Measurements from ENCODE around the gene RAB3B.

RAB3B gene

GRCh38 chr1:51871351-51871975, 119.0 kb downstream of the RAB3B start:
- DNase-seq (ENCODE audit: low spot score) = no peak

- no peak for DNase-seq (ENCODE audit: low spot score)
Observed at GRCh38 chr1:51870603-51871350, 119.7 kb downstream of the RAB3B start.

GRCh38 chr1:51867479-51868232, 122.8 kb downstream of the RAB3B start:
- DNase-seq (ENCODE audit: low spot score) = no peak

- DNase-seq (ENCODE audit: low spot score) = no peak
Observed at GRCh38 chr1:51863384-51863783, 127.1 kb downstream of the RAB3B start.

DNA sequence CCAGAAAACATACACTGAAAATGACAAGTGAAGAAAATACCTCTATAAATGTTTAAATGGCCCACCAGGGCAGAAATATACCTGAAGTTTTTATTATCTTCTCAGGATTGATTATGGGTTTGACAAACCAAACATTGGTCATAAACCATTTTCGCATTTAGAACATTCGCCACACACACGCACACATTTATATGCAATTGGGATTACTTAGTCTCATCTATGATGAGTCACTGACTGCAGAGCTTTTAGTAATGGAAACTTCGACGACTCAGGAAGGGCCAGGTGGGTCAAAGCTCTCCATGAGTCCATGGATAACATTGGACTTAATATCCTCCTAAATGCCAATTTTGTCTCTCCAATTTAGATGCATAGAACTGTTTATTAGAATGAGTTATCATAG, 128.8 kb downstream of the RAB3B start:
- no peak for DNase-seq (ENCODE audit: low spot score)

DNA sequence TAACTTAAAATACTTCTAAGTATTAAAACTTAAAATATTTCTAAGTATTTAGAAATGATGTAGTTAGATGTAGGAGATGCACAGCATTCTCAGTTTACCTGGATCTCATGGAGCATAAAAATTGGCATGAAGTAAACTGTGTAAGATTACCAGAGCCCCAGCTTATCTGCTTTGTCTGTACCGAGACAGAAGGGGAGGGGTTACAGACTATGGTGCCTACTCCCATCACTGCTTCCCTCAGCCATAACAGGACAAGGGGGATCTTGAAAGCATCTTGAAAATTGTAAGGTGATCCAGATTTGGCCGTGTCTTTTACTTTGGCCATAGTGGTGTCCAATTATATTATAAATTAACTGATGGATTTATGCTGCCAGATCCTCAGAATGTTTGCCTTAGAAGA, 130.8 kb downstream of the RAB3B start:
- DNase-seq (ENCODE audit: low spot score) = no peak

DNA sequence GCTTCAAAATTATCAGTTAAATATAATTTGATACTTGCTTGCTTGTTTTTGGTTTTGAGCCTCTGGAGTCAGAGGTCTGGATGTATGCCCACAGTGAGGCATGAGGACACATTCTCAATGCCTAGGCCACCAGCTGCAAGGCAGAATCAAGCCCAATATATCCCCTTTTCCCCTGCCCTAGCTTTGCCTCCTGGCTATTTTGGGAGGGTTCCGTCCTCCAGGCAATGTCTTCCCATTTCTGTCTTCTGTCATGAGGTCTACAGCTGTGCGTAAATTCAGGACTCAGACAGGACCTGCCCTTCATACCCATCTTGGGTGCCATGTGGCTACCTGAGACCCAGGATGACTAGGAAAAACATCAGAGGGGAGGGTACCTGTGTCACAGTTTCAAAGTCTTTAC, 131.2 kb downstream of the RAB3B start:
- DNase-seq (ENCODE audit: low spot score) = no peak

DNA sequence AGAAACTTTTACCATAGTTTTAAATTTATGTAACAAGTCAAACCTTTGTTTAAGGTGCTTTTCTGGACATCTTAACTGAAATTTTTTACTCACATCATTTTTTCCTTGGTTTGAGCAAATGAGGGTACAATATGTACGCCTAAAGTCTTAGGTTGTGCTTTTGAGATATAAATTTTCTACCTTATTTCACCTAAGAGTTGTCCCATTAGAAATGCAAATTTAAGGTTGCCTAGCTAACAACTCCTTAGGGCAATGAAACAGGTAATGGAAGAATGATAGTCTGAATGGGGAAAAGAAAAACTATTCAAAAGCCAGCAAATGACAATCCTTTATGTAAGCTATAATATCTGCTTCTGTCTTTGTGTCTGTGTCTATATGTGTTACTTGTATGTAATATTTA, 131.6 kb downstream of the RAB3B start:
- DNase-seq (ENCODE audit: low spot score) = no peak
